Stimulated activated CD8-positive, alpha-beta memory T cell treated with anti-CD3 and anti-CD28 coated beads, Interleukin-12 subunit alpha, Interleukin-12 subunit beta, amount 100 ng/mL, for 24 hours (primary cell): Measurements from ENCODE around the gene NUDT19.
"Not testable (repeated sequence)": the region's sequence is repeated elsewhere in the genome, so short reads cannot be mapped to it uniquely, and the experiment has no call there.

ENCODE experiments used
- DNase-seq: peaks from one replicate; pipeline ENCODE4 v3.0.0-alpha.2; 2020; ENCODE audit errors: extremely low read depth

The NUDT19 gene

DNA sequence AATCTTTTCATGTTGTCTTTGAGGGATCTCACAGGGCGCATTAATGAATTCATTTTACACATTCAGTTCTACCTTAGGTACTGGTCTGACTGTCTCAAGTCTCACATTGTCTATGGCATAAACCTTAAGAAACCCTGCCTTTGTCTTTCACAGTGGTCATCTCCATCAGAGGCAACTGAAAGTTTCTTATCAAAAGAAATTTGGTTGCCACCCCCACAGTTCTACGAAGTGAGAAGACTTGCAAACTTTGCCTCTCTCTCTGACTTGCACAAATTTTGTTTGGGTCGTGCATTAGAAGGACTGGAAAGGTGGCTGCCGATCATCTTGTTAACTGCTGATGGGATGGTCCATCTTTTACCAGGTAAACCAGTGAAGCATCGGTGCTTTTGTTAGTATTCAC, 17.4 kb downstream of the NUDT19 start:
- no peak for DNase-seq

DNA sequence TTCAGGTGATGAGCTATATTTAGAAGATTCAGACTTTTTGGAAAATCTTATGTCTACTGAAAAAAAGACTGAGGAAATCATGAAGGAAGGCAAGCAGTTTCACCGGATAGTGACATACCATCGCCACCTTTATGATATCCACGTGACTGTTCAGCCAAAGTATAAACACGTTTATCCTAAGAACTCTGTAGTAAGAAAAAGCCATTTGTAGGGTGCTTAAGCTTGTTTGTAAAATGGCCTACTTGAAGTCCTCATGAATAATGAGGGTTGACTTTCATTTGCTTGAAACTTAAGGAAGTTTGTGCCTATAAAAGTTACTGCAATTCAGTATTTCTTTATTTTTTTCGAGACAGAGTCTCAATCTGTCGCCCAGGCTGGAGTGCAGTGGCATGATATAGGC, 20.1 kb downstream of the NUDT19 start:
- DNase-seq = no peak

DNA sequence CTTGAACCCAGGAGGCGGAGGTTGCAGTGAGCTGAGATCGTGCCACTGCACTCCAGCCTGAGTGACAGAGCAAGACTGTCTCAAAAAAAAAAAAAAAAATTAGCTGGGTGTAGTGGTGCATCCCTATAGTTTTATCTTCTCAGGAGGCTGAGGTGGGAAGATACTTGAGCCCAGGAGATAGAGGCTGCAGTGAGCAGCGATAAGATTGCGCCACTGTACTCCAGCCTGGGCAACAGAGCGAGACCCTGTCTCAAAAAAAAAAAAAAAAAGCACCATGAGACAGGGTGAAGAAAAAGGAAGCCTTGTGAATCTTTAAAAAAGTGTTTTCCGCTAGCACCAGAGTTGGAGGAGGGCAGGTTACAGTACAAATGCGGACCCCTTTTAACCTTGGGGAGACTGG, 24.6 kb downstream of the NUDT19 start:
- DNase-seq = not testable (repeated sequence)

DNA sequence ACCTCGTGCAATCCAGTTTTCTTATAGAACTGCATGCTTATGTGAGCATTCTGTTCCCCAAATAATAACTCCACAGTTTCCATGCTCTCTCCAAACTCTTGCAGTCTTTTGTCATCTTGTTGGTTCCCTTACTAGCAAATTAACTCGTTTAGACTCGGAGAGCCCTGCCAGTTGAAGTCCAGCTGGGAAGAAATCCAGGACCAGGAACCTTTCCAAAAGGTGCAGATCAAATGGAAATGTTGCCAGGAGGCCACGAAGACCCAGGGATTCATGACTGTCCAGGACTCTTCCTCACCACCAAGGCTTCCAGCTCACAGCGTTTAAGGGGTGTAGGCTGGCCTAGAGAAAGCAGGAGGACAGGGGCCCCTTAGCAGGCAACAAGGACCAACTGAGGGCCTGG, 25.9 kb downstream of the NUDT19 start:
- no peak for DNase-seq

DNA sequence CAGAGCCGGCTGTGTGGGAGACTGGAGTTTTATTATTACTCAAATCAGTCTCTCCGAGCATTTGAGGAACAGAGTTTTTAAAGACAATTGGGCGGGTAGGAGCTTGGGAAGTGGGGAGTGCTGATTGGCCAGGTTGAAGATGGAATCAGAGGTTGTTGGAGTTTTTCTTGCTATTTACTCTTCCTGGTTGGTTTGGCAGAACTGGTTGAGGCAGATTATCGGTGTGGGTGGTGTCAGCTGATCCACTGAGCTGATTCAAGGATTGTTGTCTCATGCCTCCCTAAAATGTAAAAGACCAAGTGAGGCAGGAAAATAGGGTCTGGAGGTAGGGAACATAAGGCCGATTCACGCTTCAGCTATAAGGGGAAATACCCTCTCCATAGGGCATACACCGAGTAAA, 26.7 kb downstream of the NUDT19 start:
- DNase-seq = no peak

DNA sequence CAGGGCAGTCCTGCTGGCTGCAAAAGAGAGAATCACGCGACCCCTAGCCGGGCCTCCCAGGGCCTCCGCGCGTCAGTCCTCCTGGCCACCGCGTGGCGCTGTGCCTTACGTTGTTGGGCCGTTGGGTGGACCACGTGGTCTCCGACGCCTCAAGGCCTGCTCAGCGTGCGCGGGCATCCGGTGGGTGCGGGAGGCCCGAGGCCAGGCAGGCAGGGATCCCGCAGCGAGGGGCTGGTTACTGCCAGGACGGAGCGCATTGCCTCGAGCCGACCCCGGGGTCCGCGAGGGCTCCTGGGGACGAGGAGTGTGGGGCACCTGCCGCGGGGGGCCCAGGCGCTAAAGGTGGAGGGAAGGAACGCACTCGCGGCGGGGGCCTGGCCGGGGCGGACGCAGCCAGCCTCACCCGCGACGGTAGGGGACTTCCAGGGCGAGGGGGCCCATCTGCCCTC, 28.0 kb downstream of the NUDT19 start, which contains the start of gene TDRD12:
TSS of gene TDRD12 (plus strand) at position 157 of the 449 bp plus-strand sequence. CDS start 306 bp downstream, outside the sequence.
- DNase-seq = no peak

DNA sequence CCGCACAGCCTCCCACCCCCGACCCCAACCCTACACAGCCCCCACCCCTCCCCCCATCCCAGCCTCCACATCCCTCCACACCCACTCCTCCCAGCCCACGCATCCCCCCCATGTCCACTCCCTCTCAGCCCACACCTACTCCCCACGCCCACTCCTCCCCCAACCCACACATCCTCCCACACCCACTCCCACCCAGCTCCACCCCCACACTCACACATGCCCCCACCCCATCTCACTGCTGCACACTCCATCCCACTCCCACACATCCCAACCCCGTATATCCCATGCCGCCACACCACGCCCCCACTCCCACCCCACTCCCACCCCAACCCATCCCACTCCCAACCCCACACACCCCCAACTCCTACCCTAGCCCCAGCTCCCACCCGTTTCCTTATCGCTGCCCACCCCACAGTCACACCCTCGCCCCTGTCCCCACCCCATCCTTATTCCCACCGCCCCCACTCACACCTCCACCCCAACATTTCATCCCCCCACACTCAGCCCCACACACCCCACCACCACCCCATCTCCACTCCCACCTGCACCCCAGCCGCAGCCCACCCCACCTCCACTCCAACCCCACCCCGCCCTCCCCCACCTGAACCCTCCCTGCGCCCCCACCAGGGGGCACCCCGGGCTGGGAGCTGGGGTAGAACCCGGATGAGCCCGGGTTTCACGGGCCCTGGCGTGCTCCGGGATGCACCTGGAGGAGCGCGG, 28.8 kb downstream of the NUDT19 start:
- DNase-seq = no peak

DNA sequence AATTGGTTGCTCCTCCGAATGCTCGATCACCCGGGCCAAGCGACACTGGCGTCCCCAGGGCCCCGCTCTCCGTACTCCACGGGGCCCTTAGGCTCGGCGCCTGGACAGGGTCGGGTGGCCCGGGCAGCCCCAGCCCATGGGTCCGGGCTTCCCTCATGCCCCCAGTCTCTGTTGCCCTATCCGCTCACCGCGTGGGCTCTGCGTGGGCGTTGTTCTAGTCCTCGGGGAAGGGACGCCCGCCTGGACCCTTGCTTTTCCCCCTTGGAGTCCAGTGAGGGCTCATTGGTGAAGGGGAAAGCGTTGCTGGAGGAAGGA, 29.3 kb downstream of the NUDT19 start:
- no peak for DNase-seq

DNA sequence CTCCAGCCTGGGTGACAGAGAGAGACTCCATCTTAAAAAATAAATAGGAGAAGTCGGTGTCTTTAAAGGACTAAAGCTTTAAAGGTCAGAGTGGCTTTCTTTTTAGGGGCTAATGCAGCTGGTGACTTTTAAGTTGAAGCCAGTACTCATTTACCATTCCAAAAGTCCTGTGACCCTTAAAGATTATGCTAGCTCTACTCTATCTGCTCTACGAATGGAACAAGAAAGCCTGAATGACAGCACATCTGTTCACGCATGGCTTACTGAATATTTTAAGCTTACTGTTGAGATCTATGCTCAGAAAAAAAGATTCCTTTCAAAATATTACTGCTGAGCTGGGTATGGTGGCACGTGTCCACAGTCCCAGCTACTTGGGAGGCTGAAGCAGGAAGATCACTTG, 44.3 kb downstream of the NUDT19 start:
- DNase-seq = no peak

DNA sequence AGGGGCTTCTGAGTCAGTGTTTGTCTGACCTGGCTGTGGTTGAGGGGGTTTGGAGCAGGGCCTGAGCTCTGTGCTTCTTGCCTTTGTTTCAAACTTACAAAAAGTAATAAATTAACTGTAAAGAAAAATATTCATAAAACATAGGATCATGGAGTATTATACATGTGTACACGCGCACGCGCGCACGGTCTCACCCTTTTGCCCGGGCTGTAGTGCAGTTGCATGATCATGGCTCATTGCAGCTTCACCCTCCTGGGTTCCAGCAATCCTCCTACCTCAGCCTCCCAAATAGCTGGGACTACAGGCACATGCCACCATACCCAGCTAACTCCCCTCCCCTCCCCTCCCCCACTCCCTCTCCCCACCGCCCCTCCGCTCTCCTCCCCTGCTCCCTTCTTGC, 51.4 kb downstream of the NUDT19 start:
- DNase-seq = no peak

DNA sequence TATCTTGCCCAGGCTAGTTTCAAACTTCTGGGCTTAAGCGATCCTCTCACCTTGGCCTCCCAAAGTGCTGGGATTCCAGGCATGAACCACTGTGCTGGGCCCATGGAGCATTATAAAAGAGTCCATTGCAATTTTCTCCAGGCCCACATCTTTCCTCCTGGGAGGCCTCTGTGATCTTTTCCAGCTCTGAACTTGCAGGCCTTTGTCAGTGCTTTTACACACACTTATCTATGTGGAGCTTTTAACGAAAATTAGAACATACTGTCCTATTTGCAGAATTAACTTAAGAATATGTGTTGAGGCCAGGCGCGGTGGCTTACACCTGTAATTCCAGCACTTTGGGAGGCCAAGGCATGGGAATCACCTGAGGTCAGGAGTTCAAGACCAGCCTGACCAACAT, 51.8 kb downstream of the NUDT19 start:
- no peak for DNase-seq

DNA sequence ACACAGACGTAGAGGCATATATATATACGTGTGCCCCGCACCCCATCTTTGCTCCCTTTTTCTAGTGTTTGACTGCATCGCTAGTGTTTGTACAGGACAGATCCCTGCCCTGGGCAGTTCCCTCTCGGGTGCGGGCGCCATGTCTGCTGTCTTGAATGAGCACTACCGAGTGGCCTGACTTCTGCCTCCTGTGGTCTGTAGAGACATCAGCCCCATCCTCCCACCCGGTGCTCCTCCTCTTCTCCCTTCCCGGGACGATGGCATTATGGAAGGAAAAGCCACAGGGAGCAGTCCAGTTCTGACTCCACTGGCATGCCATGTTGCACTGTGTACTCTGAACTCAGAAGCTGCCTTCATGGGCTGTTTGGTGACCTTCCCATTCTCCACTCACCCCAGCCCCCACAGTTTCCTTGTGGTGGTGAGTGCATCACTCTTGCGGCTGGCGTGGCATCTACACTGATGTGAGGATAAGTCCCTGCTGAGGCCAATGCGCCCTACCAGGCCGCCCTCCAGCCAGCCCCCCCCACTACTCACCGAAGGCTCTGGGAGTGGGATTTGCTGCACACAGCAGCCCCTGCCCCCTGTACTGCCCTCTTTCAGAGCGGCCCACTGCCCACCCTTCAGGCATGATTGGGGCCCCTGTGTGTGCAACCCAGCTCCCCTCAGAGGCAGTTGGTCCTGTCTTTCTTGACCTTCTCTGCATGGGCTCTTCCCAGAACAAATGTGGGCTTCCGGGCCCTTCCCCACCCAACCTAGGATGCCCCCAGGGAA, 53.1 kb downstream of the NUDT19 start:
- no peak for DNase-seq

DNA sequence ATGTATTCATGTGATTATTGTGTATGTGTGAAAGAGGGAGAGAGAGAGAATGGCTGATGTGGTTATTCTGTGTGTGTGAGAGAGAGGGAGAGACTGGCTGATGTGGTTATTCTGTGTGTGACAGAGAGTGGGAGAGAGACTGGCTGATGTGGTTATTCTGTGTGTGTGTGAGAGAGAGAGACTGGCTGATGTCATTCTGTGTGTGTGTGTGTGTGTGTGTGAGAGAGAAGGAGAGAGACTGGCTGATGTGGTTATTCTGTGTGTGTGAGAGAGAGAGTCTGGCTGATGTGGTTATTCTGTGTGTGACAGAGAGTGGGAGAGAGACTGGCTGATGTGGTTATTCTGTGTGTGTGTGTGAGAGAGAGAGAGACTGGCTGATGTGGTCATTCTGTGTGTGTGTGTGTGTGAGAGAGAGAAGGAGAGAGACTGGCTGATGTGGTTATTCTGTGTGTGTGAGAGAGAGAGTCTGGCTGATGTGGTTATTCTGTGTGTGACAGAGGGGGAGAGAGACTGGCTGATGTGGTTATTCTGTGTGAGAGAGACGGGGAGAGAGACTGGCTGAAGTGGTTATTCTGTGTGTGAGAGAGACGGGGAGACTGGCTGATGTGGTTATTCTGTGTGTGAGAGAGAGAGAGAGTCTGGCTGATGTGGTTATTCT, 54.1 kb downstream of the NUDT19 start:
- DNase-seq = not testable (repeated sequence)

DNA sequence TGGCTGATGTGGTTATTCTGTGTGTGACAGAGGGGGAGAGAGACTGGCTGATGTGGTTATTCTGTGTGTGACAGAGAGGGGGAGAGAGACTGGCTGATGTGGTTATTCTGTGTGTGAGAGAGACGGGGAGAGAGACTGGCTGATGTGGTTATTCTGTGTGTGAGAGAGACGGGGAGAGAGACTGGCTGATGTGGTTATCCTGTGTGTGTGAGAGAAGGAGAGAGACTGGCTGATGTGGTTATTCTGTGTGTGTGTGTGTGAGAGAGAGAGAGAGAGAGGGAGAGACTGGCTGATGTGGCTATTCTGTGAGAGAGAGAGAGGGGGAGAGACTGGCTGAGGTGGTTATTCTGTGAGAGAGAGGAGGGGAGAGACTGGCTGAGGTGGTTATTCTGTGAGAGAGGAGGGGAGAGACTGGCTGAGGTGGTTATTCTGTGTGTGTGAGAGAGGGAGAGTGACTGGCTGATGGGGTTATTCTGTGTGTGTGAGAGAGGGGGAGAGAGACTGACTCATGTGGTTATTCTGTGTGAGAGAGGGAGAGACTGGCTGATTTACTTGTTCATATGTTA, 55.1 kb downstream of the NUDT19 start:
- not testable (repeated sequence) for DNase-seq

DNA sequence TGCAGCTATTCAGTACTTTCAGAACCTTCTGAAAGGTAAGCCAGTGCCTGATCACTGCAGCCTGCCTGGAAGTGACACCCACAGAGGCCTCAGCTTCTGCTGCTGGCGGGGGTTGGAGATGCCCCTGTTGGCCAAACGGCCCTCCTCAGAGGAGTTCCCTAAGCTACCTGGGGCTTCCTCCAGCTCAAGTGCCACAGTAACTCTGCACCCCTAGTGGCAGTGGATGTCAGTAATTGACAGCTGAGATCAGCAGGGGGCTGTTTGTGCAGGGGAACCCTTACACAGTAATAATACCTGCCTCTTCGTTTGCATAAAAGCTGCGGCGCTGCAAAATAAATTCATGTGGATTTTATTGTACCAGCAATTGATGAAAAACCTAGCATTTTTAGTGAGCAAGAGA, 56.9 kb downstream of the NUDT19 start:
- DNase-seq = no peak

DNA sequence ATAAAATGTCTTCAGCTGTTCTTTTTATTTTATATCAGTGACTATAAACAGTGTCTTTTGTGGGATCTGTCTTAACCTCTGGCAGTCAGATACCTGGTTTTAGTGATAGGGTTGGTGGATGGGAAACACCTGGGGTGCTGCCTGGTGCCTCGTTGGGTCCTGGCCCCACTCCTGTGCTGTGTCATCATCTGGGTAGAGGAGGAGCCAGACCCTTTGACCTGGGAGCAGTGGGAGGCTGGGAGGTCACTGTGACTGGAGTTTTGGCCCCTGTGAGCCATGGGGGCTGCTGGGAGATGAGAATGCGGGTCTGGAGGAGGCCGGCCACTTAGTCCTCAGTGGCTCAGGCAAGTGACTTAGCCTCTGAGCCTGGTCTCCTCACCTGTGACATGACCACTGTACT, 57.3 kb downstream of the NUDT19 start:
- DNase-seq = no peak

DNA sequence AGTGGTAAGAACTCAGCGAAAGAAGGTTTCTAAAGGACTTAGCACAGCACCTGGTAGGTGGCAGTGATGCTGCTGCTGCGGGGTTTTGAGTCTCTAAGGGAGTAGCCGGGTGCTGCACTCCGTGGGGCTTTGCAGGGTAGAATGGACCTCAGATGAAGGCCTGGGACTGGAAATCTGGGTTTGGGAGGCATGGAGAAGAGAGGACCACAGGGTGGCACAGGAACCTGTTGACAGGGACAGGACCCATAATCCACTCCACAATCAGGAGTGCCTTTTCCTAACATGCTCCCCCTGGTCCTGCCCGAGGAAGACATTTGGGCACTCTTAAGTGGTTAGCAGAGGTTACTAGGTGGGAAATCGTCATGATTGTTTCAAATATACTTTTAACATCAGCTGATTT, 57.7 kb downstream of the NUDT19 start:
- no peak for DNase-seq

DNA sequence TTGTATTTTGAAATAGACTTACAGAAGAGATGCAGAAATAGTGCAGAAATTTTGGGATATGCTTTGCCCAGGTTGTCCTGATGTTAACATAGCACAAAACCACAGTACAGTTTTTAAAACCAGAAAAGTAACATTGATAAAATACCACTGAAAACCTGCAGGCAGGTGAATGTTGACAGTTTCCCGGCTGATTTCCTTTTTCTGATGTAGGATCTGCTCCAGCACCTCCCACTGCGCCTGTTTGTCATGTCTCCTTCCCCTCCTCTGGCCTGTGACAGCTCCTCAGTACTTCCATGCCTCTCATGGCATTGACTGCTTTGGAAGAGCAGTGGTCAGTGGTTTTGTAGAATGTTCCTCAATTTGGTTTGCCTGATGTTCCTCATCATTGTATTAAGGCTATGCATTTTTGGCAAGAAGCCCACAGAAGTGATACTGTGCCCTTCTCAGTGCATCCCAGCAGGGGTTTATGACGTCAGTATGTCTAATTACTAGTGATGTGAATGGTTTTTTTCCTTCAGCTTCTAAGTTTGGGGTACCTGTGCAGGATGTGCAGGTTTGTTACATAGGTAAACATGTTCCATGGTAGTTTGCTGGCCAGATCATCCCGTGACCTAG, 58.9 kb downstream of the NUDT19 start:
- no peak for DNase-seq

DNA sequence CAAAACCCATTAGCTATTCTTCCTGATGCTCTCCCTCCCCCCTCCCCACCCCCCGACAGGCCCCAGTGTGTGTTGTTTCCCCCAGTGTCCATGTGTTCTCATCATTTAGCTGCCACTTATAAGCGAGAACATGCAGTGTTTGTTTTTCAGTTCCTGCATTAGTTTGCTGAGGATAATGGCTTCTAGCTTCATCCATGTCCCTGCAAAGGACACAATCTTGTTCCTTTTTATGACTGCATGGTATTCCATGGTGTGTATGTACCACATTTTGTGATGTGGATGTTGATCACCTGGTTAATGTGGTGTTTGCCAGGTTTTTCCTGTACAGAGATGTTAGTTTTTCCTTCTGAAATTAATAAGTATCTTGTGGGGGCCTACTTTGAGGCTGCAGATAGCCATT, 59.4 kb downstream of the NUDT19 start:
- DNase-seq = no peak

DNA sequence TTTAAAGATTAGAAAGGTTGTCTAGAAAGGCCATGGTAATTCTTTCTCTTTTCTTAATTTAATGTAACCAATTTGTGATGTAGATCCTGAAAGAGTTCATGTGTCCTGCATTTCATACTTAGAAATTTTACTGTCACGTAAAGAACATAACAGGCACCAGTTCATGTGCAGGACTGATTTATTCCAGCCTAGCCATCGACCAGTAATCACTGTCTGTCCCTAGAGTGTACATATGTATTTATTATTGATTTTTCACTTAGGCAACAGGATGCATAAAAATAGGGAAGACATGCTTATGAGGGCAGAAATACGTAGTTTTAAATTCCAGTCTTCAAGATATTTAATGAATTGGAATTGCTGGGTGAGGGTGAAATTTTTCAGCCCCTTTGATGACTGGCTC, 65.6 kb downstream of the NUDT19 start:
- no peak for DNase-seq
